Measurements from ENCODE around the gene CLGN. TPM values are rescaled to one million over a fixed set of nuclear protein-coding genes. Genes with fewer than 3 reads are reported as not detected.

CLGN gene
- total and polyA plus RNA-seq, 2 donors from 2014 or later = 0.44 to 0.54 TPM

Other genes starting within 250 kb of the CLGN start
- gene SCOC, start 54.0 kb downstream of the CLGN start, total RNA-seq = 74.1 TPM
- 99.4 TPM for gene SCOC, start 54.0 kb downstream of the CLGN start, polyA plus RNA-seq (ENCODE audit: insufficient read depth, low read depth, low replicate concordance)
- gene MGAT4D, start 70.6 kb upstream of the CLGN start, total RNA-seq = not detected
- gene MGAT4D, start 70.6 kb upstream of the CLGN start, polyA plus RNA-seq (ENCODE audit: insufficient read depth, low read depth, low replicate concordance) = not detected
- 25.6 TPM for gene ELMOD2, start 96.5 kb upstream of the CLGN start, total RNA-seq
- 13.3 TPM for gene ELMOD2, start 96.5 kb upstream of the CLGN start, polyA plus RNA-seq (ENCODE audit: insufficient read depth, low read depth, low replicate concordance)
- not detected for gene UCP1, start 141.3 kb upstream of the CLGN start, total RNA-seq
- not detected for gene UCP1, start 141.3 kb upstream of the CLGN start, polyA plus RNA-seq (ENCODE audit: insufficient read depth, low read depth, low replicate concordance)